MM.1S (cell line): ENCODE measurements around the gene PTGR1.
A peak's percentile ranks its signal among the peaks of the same experiment; 100 is the strongest.

Experiments used
- DNase-seq: peaks from one replicate; pipeline ENCODE4 v3.0.0-alpha.2; 2015
- H2AFZ ChIP-seq: fragments of 300-600 bp; sonication (generic); 2 replicates; pipeline ENCODE4 v1.6.0; 2016; ENCODE audit warnings: antibody characterized with exemption, low read length
- H3F3A ChIP-seq: fragments of 300-600 bp; sonication (generic); 2 replicates; pipeline ENCODE4 v1.6.1; 2016; ENCODE audit warnings: mild to moderate bottlenecking, antibody characterized with exemption, low read length, moderate library complexity, mixed read lengths; ENCODE audit not compliant: insufficient read depth
- H3K27ac ChIP-seq: fragments of 300-600 bp; sonication (generic); 2 replicates; pipeline ENCODE4 v1.5.1; 2016; ENCODE audit warnings: mild to moderate bottlenecking, low read length
- H3K27me3 ChIP-seq: fragments of 300-600 bp; sonication (generic); replicated peaks from 2 replicates; pipeline ENCODE4 v1.6.0; 2016; ENCODE audit warnings: low read length; ENCODE audit not compliant: insufficient read depth
- H3K36me3 ChIP-seq: fragments of 300-600 bp; sonication (generic); replicated peaks from 2 replicates; pipeline ENCODE4 v1.6.1; 2016; ENCODE audit warnings: mild to moderate bottlenecking, low read length, mixed read lengths; ENCODE audit not compliant: insufficient read depth
- H3K4me1 ChIP-seq: fragments of 300-600 bp; sonication (generic); 2 replicates; pipeline ENCODE4 v1.6.1; 2016; ENCODE audit warnings: low read length, mixed read lengths
- H3K4me2 ChIP-seq: fragments of 300-600 bp; sonication (generic); 2 replicates; pipeline ENCODE4 v1.6.0; 2016; ENCODE audit warnings: low read depth, low read length
- H3K4me3 ChIP-seq: fragments of 300-600 bp; sonication (generic); 2 replicates; pipeline ENCODE4 v1.5.1; 2016; ENCODE audit warnings: low read length, mixed read lengths
- H3K79me2 ChIP-seq: fragments of 300-600 bp; sonication (generic); 2 replicates; pipeline ENCODE4 v1.6.1; 2016; ENCODE audit warnings: mixed run types, low read length, mixed read lengths
- H3K9ac ChIP-seq: fragments of 300-600 bp; sonication (generic); 2 replicates; pipeline ENCODE4 v1.6.1; 2016; ENCODE audit warnings: low read length, mixed read lengths
- H3K9me2 ChIP-seq: fragments of 300-600 bp; sonication (generic); replicated peaks from 2 replicates; pipeline ENCODE4 v1.6.1; 2016; ENCODE audit warnings: mild to moderate bottlenecking, low read length, mixed read lengths; ENCODE audit not compliant: insufficient read depth
- H3K9me3 ChIP-seq: fragments of 300-600 bp; sonication (generic); replicated peaks from 2 replicates; pipeline ENCODE4 v1.6.1; 2016; ENCODE audit warnings: mild to moderate bottlenecking, low read length, mixed read lengths; ENCODE audit not compliant: insufficient read depth
- H4K20me1 ChIP-seq: fragments of 300-600 bp; sonication (generic); 2 replicates; pipeline ENCODE4 v1.6.1; 2016; ENCODE audit warnings: mild to moderate bottlenecking, low read length, moderate library complexity, mixed read lengths; ENCODE audit not compliant: insufficient read depth
- EZH2 ChIP-seq: fragments of 300-600 bp; sonication (generic); optimal IDR thresholded peaks from 2 replicates; pipeline ENCODE3; 2017; ENCODE audit warnings: low read depth, mild to moderate bottlenecking, antibody characterized with exemption, low read length, mixed read lengths
- EZH2phosphoT487 ChIP-seq: fragments of 300-600 bp; sonication (generic); IDR thresholded peaks from 2 replicates; pipeline ENCODE4 v1.6.1; 2018; ENCODE audit warnings: antibody characterized with exemption, low read length
- TF ChIP-seq, protein P1 (sequence below): fragments of 300-600 bp; sonication (generic); IDR thresholded peaks from 2 replicates; pipeline ENCODE4 v1.5.1; 2016; ENCODE audit warnings: antibody characterized with exemption, low read length, mixed read lengths

The PTGR1 gene

DNA sequence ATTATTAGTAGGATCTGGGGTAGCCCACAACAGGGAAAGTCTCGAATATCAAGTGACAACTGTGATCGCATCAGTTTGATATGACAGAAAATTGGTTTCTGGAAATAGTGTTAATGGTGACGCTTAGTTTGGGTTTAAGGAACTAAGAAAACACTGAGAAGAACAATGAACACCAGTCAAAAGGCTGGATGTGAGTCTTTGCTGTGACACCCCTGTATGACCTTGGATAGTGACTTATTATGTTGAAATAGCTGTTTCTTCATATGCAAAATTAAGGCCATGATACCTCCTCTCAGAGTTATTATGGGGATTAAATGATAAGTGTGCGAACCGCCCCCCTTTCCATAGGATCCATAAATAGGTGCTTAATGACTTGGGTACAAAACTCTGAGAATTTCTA is 32.6 kb upstream of the PTGR1 start:
- Histone ChIP-seq H4K20me1 (peaks cover 16% of the 10 kb centered on the region; the same call in 1 of the 2 replicates), H3K79me2 (peaks cover 57% of the 10 kb centered on the region), H3K27ac (peak overlapping the region; percentile 62; the same call in 1 of the 2 replicates), H3K4me2 (peak overlapping the region; percentile 87), H3K9me2 (no peaks in the 10 kb centered on the region), H3K4me3 (peak overlapping the region; percentile 95), H3K9ac (peak overlapping the region; percentile 86), H3K9me3 (no peaks in the 10 kb centered on the region), H3K36me3 (no peaks in the 10 kb centered on the region), H2AFZ (peak overlapping the region; percentile 52), H3K27me3 (no peaks in the 10 kb centered on the region), H3K4me1 (peaks cover 5% of the 10 kb centered on the region; the same call in 1 of the 2 replicates), H3F3A (0 out of 2 replicates have a peak, but pooled peaks cover 5% of the 10 kb centered on the region)
- TF ChIP-seq EZH2 = no peak
- TF ChIP-seq, protein P1, sequence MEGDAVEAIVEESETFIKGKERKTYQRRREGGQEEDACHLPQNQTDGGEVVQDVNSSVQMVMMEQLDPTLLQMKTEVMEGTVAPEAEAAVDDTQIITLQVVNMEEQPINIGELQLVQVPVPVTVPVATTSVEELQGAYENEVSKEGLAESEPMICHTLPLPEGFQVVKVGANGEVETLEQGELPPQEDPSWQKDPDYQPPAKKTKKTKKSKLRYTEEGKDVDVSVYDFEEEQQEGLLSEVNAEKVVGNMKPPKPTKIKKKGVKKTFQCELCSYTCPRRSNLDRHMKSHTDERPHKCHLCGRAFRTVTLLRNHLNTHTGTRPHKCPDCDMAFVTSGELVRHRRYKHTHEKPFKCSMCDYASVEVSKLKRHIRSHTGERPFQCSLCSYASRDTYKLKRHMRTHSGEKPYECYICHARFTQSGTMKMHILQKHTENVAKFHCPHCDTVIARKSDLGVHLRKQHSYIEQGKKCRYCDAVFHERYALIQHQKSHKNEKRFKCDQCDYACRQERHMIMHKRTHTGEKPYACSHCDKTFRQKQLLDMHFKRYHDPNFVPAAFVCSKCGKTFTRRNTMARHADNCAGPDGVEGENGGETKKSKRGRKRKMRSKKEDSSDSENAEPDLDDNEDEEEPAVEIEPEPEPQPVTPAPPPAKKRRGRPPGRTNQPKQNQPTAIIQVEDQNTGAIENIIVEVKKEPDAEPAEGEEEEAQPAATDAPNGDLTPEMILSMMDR = no peak
- no peak for TF ChIP-seq EZH2phosphoT487
- no peak for DNase-seq

DNA sequence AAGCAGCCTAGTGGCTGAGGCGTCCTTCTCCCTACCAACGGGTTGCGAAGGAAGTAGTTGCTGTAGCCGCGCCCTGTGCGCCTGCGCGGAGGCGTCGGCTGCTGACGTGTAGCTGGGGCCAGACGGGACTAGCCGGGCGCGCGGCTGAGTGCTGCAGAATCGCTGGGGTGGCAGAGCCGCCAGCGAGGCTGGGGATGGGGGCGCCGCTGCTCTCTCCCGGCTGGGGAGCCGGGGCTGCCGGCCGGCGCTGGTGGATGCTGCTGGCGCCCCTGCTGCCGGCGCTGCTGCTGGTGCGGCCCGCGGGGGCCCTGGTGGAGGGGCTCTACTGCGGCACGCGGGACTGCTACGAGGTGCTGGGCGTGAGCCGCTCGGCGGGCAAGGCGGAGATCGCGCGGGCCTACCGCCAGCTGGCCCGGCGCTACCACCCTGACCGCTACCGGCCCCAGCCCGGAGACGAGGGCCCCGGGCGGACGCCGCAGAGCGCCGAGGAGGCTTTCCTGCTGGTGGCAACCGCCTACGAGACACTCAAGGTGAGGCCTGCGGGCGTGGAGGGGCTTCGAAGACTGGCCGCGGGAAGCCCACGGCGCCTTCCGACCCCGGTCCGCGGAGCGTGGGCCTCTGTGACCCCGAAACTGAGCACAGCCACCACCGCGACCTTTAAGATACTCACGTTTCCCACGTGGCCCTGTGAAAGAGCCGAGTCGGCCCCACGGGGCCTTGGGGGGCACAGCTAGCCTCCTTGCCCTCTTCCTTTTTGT is 31.9 kb upstream of the PTGR1 start, which contains the start of gene DNAJC25:
TSS of gene DNAJC25 (plus strand) at position 121 of the 758 bp plus-strand sequence. CDS start at position 195, 74 bp downstream.
- H3K27ac ChIP-seq = peak within 1 kb of the TSS; percentile 62; the same call in 1 of the 2 replicates
- peak within 1 kb of the TSS; percentile 87 for H3K4me2 ChIP-seq
- peak within 1 kb of the TSS; percentile 95 for H3K4me3 ChIP-seq
- H4K20me1 ChIP-seq = peaks cover 12% of the 10 kb centered on the region; the same call in 1 of the 2 replicates
- H3K9me2 ChIP-seq = no peaks in the 10 kb centered on the region
- peak within 1 kb of the TSS; percentile 86 for H3K9ac ChIP-seq
- H3K4me1 ChIP-seq = peaks cover 5% of the 10 kb centered on the region; the same call in 1 of the 2 replicates
- no peaks in the 10 kb centered on the region for H3K9me3 ChIP-seq
- no peaks in the 10 kb centered on the region for H3K36me3 ChIP-seq
- no peaks in the 10 kb centered on the region for H3K27me3 ChIP-seq
- peaks cover 50% of the 10 kb centered on the region for H3K79me2 ChIP-seq
- peak within 1 kb of the TSS; percentile 88 for H2AFZ ChIP-seq
- peak; percentile 99 for DNase-seq
- H3F3A ChIP-seq = 0 out of 2 replicates have a peak, but pooled peaks cover 5% of the 10 kb centered on the region
- TF ChIP-seq EZH2 (no peak), EZH2phosphoT487 (no peak)
- TF ChIP-seq, protein P1 = no peak

DNA sequence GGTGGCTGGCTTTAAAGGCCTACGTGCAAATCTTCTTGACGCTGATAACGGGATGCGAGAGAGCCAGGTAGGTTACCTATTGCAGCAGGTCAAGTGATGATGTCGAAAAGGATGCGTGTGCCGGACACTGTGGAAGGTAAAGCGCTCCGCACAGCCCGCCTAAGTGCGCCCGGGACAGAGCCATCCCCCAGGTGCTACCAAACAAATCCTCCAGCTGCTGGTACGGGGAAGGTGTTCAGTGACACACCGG is 31.4 kb upstream of the PTGR1 start:
- Histone ChIP-seq H3K79me2 (peaks cover 46% of the 10 kb centered on the region), H3K4me3 (peak overlapping the region; percentile 76), H3F3A (0 out of 2 replicates have a peak, but pooled peaks cover 5% of the 10 kb centered on the region), H3K9me3 (no peaks in the 10 kb centered on the region), H3K4me1 (peaks cover 5% of the 10 kb centered on the region; the same call in 1 of the 2 replicates), H3K9me2 (no peaks in the 10 kb centered on the region), H3K9ac (peak overlapping the region; percentile 86; the same call in 1 of the 2 replicates), H3K27me3 (no peaks in the 10 kb centered on the region), H4K20me1 (peaks cover 10% of the 10 kb centered on the region; the same call in 1 of the 2 replicates), H3K27ac (peak overlapping the region; percentile 30; the same call in 1 of the 2 replicates), H2AFZ (peak overlapping the region; percentile 88), H3K4me2 (peak overlapping the region; percentile 87), H3K36me3 (no peaks in the 10 kb centered on the region)
- no peak for DNase-seq
- TF ChIP-seq, protein P1 = no peak
